Chondrocyte (in vitro differentiated cells): ENCODE measurements around the gene IMMP2L. TPM values are rescaled to one million over a fixed set of nuclear protein-coding genes. Genes with fewer than 3 reads are reported as not detected.

Experiments used
- DNase-seq: peaks from one replicate; pipeline ENCODE4 v3.0.0; 2021; ENCODE audit warnings: mixed read lengths, low spot score
- H3K27ac Mint-ChIP-seq: one replicate; pipeline ENCODE4 v1.8.0; 2021; ENCODE audit warnings: mild to moderate bottlenecking, moderate library complexity, mixed read lengths; ENCODE audit not compliant: unreplicated experiment
- H3K27me3 Mint-ChIP-seq: 2 replicates; pipeline ENCODE4 v1.8.0; 2021; ENCODE audit warnings: low read depth, mixed read lengths
- H3K36me3 Mint-ChIP-seq: 2 replicates; pipeline ENCODE4 v1.8.0; 2021; ENCODE audit warnings: low read depth, mixed read lengths
- H3K4me1 Mint-ChIP-seq: 2 replicates; pipeline ENCODE4 v1.8.0; 2021; ENCODE audit warnings: low read depth, mild to moderate bottlenecking, mixed read lengths
- H3K4me3 Mint-ChIP-seq: one replicate; pipeline ENCODE4 v1.8.0; 2021; ENCODE audit warnings: mild to moderate bottlenecking, moderate library complexity, mixed read lengths; ENCODE audit not compliant: unreplicated experiment
- H3K9me3 Mint-ChIP-seq: 2 replicates; pipeline ENCODE4 v1.8.0; 2021; ENCODE audit warnings: low read depth, mixed read lengths
- total RNA-seq: library from RNA; stranded (reverse); gene quantifications from 3 replicates; pipeline ENCODE4 v1.2.1, GENCODE V29; 2021
- TF ChIP-seq, protein P1 (sequence below): fragments of 200-600 bp; sonication (generic); IDR thresholded peaks from 2 replicates; pipeline ENCODE4 v1.5.0; 2021; ENCODE audit warnings: antibody characterized with exemption, mild to moderate bottlenecking, moderate library complexity

IMMP2L gene
- total RNA-seq, 1 donor from 2014 or later, result 6.1 TPM

- no peaks in the 10 kb centered on the region for H3K9me3 Mint-ChIP-seq
- no peaks in the 10 kb centered on the region for H3K27me3 Mint-ChIP-seq
Observed at GRCh38 chr7:111556977-111557376, 5.3 kb downstream of the IMMP2L start.

DNA sequence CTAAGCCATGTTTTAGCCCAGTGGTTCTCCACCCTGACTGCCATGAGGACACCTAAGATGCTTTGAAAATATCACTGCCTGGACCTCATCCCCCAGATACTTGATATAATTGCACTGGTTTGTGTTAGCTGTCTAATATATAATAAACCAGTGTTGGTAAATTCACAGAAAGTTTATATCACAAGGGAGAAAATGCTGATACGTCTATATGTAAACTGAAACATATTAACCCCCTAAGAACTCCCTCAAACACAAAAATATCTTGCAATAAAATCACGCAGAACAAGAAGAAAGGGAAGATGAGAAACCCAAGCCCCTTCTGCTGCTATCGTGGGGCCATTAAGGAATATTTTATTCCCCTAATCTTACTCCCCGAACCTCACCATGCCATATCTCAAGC, 8.2 kb downstream of the IMMP2L start:
- no peaks in the 10 kb centered on the region for H3K9me3 Mint-ChIP-seq
- no peaks in the 10 kb centered on the region for H3K27me3 Mint-ChIP-seq
- H3K4me3 Mint-ChIP-seq, result no peak overlapping the region

More at GRCh38 chr7:111556977-111557376, 5.3 kb downstream of the IMMP2L start:
- Mint-ChIP-seq H3K36me3 (peaks cover 19% of the 10 kb centered on the region), H3K27ac (no peak overlapping the region), H3K4me1 (peaks cover 28% of the 10 kb centered on the region), H3K4me3 (no peak overlapping the region)
- DNase-seq, result no peak
- TF ChIP-seq, protein P1, sequence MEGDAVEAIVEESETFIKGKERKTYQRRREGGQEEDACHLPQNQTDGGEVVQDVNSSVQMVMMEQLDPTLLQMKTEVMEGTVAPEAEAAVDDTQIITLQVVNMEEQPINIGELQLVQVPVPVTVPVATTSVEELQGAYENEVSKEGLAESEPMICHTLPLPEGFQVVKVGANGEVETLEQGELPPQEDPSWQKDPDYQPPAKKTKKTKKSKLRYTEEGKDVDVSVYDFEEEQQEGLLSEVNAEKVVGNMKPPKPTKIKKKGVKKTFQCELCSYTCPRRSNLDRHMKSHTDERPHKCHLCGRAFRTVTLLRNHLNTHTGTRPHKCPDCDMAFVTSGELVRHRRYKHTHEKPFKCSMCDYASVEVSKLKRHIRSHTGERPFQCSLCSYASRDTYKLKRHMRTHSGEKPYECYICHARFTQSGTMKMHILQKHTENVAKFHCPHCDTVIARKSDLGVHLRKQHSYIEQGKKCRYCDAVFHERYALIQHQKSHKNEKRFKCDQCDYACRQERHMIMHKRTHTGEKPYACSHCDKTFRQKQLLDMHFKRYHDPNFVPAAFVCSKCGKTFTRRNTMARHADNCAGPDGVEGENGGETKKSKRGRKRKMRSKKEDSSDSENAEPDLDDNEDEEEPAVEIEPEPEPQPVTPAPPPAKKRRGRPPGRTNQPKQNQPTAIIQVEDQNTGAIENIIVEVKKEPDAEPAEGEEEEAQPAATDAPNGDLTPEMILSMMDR, result no peak

DNA sequence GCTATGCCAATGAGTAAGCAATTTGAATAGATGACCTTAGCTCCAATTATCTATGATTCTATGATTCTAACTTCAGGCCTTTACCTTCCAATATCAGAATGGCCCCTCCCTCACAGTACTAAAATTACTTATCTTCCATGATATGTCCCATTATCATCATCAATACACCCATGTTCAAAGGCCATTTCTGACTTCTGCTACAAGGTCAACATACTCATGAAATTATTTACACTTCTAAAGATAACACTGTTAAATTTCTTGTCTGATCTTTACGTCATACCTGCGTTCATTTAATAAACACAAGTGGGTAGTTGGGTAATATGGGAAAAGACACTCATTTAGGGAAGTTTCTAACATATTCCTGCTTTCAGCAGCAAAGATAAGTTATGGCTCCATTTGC, 21.2 kb downstream of the IMMP2L start:
- H3K27ac Mint-ChIP-seq, result no peak overlapping the region

More for the DNA sequence above, 8.2 kb downstream of the IMMP2L start:
- Mint-ChIP-seq H3K36me3 (peaks cover 19% of the 10 kb centered on the region), H3K27ac (no peak overlapping the region), H3K4me1 (peaks cover 4% of the 10 kb centered on the region)
- no peak for DNase-seq
- TF ChIP-seq, protein P1, result no peak

DNA sequence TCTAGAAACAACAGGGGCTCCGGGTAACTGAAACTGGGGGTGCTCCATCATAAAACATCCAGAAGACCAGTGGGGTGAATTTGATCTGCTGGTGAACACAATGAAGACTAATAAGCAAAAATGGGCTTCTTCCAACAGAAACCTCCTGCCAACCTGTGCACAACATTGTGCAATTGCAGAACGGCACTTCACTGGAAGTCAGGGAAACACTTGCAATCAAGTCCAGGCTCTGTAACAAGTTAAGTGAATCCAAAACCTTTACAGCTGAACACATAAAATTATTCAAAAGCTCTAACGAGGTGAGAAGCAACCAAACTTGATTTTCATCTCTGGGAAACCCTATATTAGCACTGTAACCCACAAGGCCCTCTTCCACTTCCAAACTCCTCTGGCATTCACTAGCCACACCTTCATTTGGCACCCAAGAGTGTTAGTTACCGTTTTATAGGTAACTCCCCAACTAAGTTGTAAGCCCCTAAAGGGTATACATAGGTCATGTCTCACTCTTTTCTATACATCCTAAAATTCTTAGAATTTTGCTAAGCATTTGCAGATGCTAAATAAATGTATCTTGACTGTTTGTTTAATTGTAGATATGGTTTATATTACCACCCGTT, 22.0 kb downstream of the IMMP2L start:
- Mint-ChIP-seq H3K9me3 (no peaks in the 10 kb centered on the region), H3K27ac (no peak overlapping the region), H3K4me3 (no peak overlapping the region), H3K27me3 (no peaks in the 10 kb centered on the region), H3K36me3 (no peaks in the 10 kb centered on the region), H3K4me1 (no peaks in the 10 kb centered on the region)
- TF ChIP-seq, protein P1, result no peak
- no peak for DNase-seq

More for the DNA sequence above, 21.2 kb downstream of the IMMP2L start:
- Mint-ChIP-seq H3K4me1 (no peaks in the 10 kb centered on the region), H3K36me3 (no peaks in the 10 kb centered on the region), H3K27me3 (no peaks in the 10 kb centered on the region), H3K4me3 (no peak overlapping the region), H3K9me3 (no peaks in the 10 kb centered on the region)
- DNase-seq, result no peak
- TF ChIP-seq, protein P1, result no peak

- Mint-ChIP-seq H3K9me3 (no peaks in the 10 kb centered on the region), H3K4me3 (no peak overlapping the region), H3K27me3 (no peaks in the 10 kb centered on the region), H3K4me1 (peaks cover 7% of the 10 kb centered on the region), H3K27ac (no peak overlapping the region), H3K36me3 (no peaks in the 10 kb centered on the region)
- TF ChIP-seq, protein P1, result no peak
- DNase-seq, result no peak
Observed at GRCh38 chr7:111537134-111537533, 25.2 kb downstream of the IMMP2L start.
